HCT116 (cell line): ENCODE results near the gene GATAD2B. TPM values are rescaled to one million over a fixed set of nuclear protein-coding genes. Genes with fewer than 3 reads are reported as not detected.

Experiments
- ATAC-seq: fragments of 200-7000 bp; cut with Tn5 transposase; 2 replicates; pipeline ENCODE4 v1.9.1; 2020; ENCODE audit warnings: mild to moderate bottlenecking, moderate library complexity
- BruUV-seq: library from RNA; stranded (reverse); fragments of 400-500 nt; replicated peaks from 2 replicates; lab custom pipeline; 2021; lab: Mats Ljungman, UMichigan
- CTCF ChIA-PET: fragments of 300-600 bp; sonication (Branson Sonifier 250); formaldehyde crosslinking; loops from one replicate; lab custom pipeline; 2021; ENCODE audit warnings: antibody characterized with exemption; lab: Charles Lee
- POLR2A ChIA-PET: fragments of 300-600, 350-600 bp; sonication (Branson Sonifier 250); formaldehyde crosslinking; loops from one replicate; lab custom pipeline; 2021; ENCODE audit warnings: antibody characterized with exemption; lab: Charles Lee
- RAD21 ChIA-PET, 2 experiments: fragments of 300-600 bp; sonication (Branson Sonifier 250); formaldehyde crosslinking; loops; one replicate each; lab custom pipeline; 2023; ENCODE audit warnings: low total read pairs in 2 of 2; ENCODE audit not compliant: uncharacterized antibody in 2 of 2, unreplicated experiment in 2 of 2, low non-redundant PET in 1 of 2; lab: Charles Lee
- DNase-seq: peaks from one replicate; pipeline ENCODE4 v3.0.0-alpha.2; 2010; ENCODE audit warnings: low read depth, low spot score
- H2AFZ ChIP-seq: fragments of 200-600 bp; shearing (Covaris generic), sonication (generic); 2 replicates; pipeline ENCODE4 v1.6.1; 2017; ENCODE audit warnings: low read depth, mixed run types, mixed read lengths, antibody characterized with exemption, low read length; ENCODE audit not compliant: poor library complexity, severe bottlenecking
- H3K27ac ChIP-seq: 2 replicates; pipeline ENCODE4 v1.5.1; 2012; ENCODE audit warnings: low read depth, low read length
- H3K27me3 ChIP-seq: fragments of 200-600 bp; sonication (generic); 2 replicates; pipeline ENCODE4 v1.6.1; 2016; ENCODE audit warnings: mixed run types, low read length, mixed read lengths; ENCODE audit not compliant: insufficient read depth
- H3K36me3 ChIP-seq, 2 experiments: fragments of 200-500 bp in 1 of 2; fragments of 200-600 bp in 1 of 2; sonication (Bioruptor generic) in 1 of 2; sonication (generic) in 1 of 2; 2 replicates each; pipeline versions ENCODE4 v1.5.1 to v1.6.1; 2014 to 2016; ENCODE audit warnings: low read length in 2 of 2, inconsistent platforms in 1 of 2, mixed read lengths in 1 of 2, mixed run types in 1 of 2; ENCODE audit not compliant: insufficient read depth in 2 of 2, control insufficient read depth in 1 of 2
- H3K4me1 ChIP-seq, 2 experiments: fragments of 200-600 bp in 1 of 2; sonication (generic) in 1 of 2; 2 replicates each; pipeline versions ENCODE4 v1.5.1 to v1.6.1; 2012 to 2017; ENCODE audit warnings: low read length in 2 of 2, inconsistent platforms in 1 of 2, mild to moderate bottlenecking in 1 of 2, mixed read lengths in 1 of 2, mixed run types in 1 of 2, moderate library complexity in 1 of 2; ENCODE audit not compliant: insufficient read depth in 2 of 2, control insufficient read depth in 1 of 2
- H3K4me2 ChIP-seq: fragments of 200-600 bp; sonication (generic); 2 replicates; pipeline ENCODE4 v1.6.1; 2017; ENCODE audit warnings: mixed run types, low read length, mixed read lengths
- H3K4me3 ChIP-seq, 2 experiments: fragments of 200-600 bp in 1 of 2; sonication (generic) in 1 of 2; replicated peaks in 1 of 2; 2 replicates each; pipeline ENCODE4 v1.5.1; 2011 to 2016; ENCODE audit warnings: low read length in 2 of 2, control low read depth in 1 of 2, low read depth in 1 of 2, mild to moderate bottlenecking in 1 of 2, mixed read lengths in 1 of 2, mixed run types in 1 of 2
- H3K79me2 ChIP-seq: fragments of 200-600 bp; sonication (generic); 2 replicates; pipeline ENCODE4 v1.6.1; 2017; ENCODE audit warnings: mild to moderate bottlenecking, mixed run types, low read length, moderate library complexity, mixed read lengths; ENCODE audit not compliant: insufficient read depth
- H3K9ac ChIP-seq: fragments of 200-600 bp; sonication (generic); 2 replicates; pipeline ENCODE4 v1.6.1; 2016; ENCODE audit warnings: low read length, mixed read lengths
- H3K9me2 ChIP-seq: fragments of 200-600 bp; sonication (generic), shearing (Covaris generic); 2 replicates; pipeline ENCODE4 v1.6.1; 2017; ENCODE audit warnings: mixed run types, mild to moderate bottlenecking, moderate library complexity; ENCODE audit not compliant: insufficient read depth
- H3K9me3 ChIP-seq, 2 experiments: fragments of 200-500 bp in 1 of 2; fragments of 200-600 bp in 1 of 2; sonication (Bioruptor generic) in 1 of 2; sonication (generic) in 1 of 2; 2 replicates each; pipeline ENCODE4 v1.6.1; 2014 to 2017; ENCODE audit warnings: low read length in 2 of 2, mixed read lengths in 2 of 2, inconsistent platforms in 1 of 2, low read depth in 1 of 2, mild to moderate bottlenecking in 1 of 2, mixed run types in 1 of 2, moderate library complexity in 1 of 2; ENCODE audit not compliant: control insufficient read depth in 1 of 2, insufficient read depth in 1 of 2
- H4K20me1 ChIP-seq: fragments of 200-600 bp; sonication (generic), shearing (Covaris generic); 2 replicates; pipeline ENCODE4 v1.6.1; 2017; ENCODE audit warnings: mixed run types, mild to moderate bottlenecking, moderate library complexity; ENCODE audit not compliant: insufficient read depth
- CBX3 ChIP-seq: IDR thresholded peaks from 2 replicates; pipeline ENCODE4 v1.6.1; 2012; ENCODE audit warnings: low read depth
- CEBPB ChIP-seq: IDR thresholded peaks from 2 replicates; pipeline ENCODE4 v1.6.1; 2012; ENCODE audit warnings: low read depth
- CTCF ChIP-seq, 3 experiments: fragments of 200-600 bp in 1 of 3; sonication (generic) in 1 of 3; IDR thresholded peaks in 2 of 3; conservative IDR thresholded peaks in 1 of 3; 2 replicates each; pipeline ENCODE4 v1.5.1; 2012 to 2017; ENCODE audit warnings: low read depth in 2 of 3, low read length in 2 of 3, antibody characterized with exemption in 1 of 3, borderline replicate concordance in 1 of 3, control low read depth in 1 of 3, mild to moderate bottlenecking in 1 of 3, mixed read lengths in 1 of 3, mixed run types in 1 of 3, moderate library complexity in 1 of 3; ENCODE audit not compliant: insufficient read depth in 1 of 3
- EGR1 ChIP-seq: IDR thresholded peaks from 2 replicates; pipeline ENCODE4 v1.6.1; 2012; ENCODE audit warnings: low read depth
- ELF1 ChIP-seq: IDR thresholded peaks from 2 replicates; pipeline ENCODE4 v1.6.1; 2012; ENCODE audit warnings: low read depth, borderline replicate concordance
- EZH2 ChIP-seq: fragments of 200-600 bp; sonication (generic); IDR thresholded peaks from 2 replicates; pipeline ENCODE4 v1.6.1; 2017; ENCODE audit warnings: antibody characterized with exemption, mixed run types
- EZH2phosphoT487 ChIP-seq: fragments of 200-600 bp; IDR thresholded peaks from 2 replicates; pipeline ENCODE4 v1.6.1; 2018; ENCODE audit warnings: antibody characterized with exemption, borderline replicate concordance
- FOSL1 ChIP-seq: IDR thresholded peaks from 2 replicates; pipeline ENCODE4 v1.6.1; 2012; ENCODE audit warnings: low read depth
- POLR2A ChIP-seq: IDR thresholded peaks from 2 replicates; pipeline ENCODE4 v1.7.0; 2011; ENCODE audit warnings: borderline replicate concordance; ENCODE audit not compliant: insufficient read depth, insufficient read length; ENCODE audit errors: extremely low read depth
- RAD21 ChIP-seq: IDR thresholded peaks from 2 replicates; pipeline ENCODE4 v1.6.1; 2012; ENCODE audit warnings: low read depth, mild to moderate bottlenecking
- SP1 ChIP-seq: IDR thresholded peaks from 2 replicates; pipeline ENCODE4 v1.6.1; 2012; ENCODE audit warnings: low read depth
- SRF ChIP-seq: IDR thresholded peaks from 2 replicates; pipeline ENCODE4 v1.6.1; 2012; ENCODE audit warnings: low read depth
- TCF7L2 ChIP-seq: IDR thresholded peaks from 2 replicates; pipeline ENCODE4 v1.7.0; 2011; ENCODE audit warnings: borderline replicate concordance, inconsistent platforms; ENCODE audit not compliant: insufficient read depth, insufficient read length; ENCODE audit errors: extremely low read depth
- YY1 ChIP-seq: IDR thresholded peaks from 2 replicates; pipeline ENCODE4 v1.6.1; 2011; ENCODE audit warnings: low read length, low read depth, moderate library complexity, mild to moderate bottlenecking; ENCODE audit not compliant: insufficient replicate concordance; ENCODE audit errors: extremely low read depth
- ZBTB33 ChIP-seq: IDR thresholded peaks from 2 replicates; pipeline ENCODE4 v1.6.1; 2011; ENCODE audit warnings: mild to moderate bottlenecking, low read length, moderate library complexity; ENCODE audit not compliant: insufficient replicate concordance; ENCODE audit errors: extremely low read depth
- ZFX ChIP-seq: fragments of 450-650 bp; IDR thresholded peaks from 2 replicates; pipeline ENCODE4 v1.6.1; 2017
- ZNF274 ChIP-seq: fragments of 200-500 bp; sonication (Bioruptor generic); IDR thresholded peaks from 2 replicates; pipeline ENCODE4 v1.6.1; 2014; ENCODE audit warnings: mild to moderate bottlenecking, low read depth, low read length, inconsistent platforms
- intact Hi-C: fragments of 100-400 bp; cut with micrococcal nuclease; formaldehyde crosslinking; loops from 2 replicates; pipeline ENCODE4 v1.10.0; 2022
- total RNA-seq: library from RNA; stranded (reverse); gene quantifications from one replicate; pipeline ENCODE4 v1.2.1, GENCODE V29; 2021; ENCODE audit not compliant: unreplicated experiment

Gene GATAD2B
- total RNA-seq, 1 experiment from 2014 or later, result 50.2 TPM

GRCh38 chr1:153957744-153958110 lies 35.0 kb upstream of the GATAD2B start:
- intact Hi-C loops, result no loop called here
- H4K20me1 ChIP-seq, result no peaks in the 10 kb centered on the region
- H3K9ac ChIP-seq, result peak overlapping the region; percentile 81
- peaks cover 70% of the 10 kb centered on the region for H3K79me2 ChIP-seq
- H3K4me3 ChIP-seq, result peak overlapping the region; percentile 64 to 88
- POLR2A ChIA-PET, result interaction anchor here (1.6 to 2.7 kb wide), 2 partner anchors 13 to 33 kb away, joined by 3 to 7 read pairs; partner anchors contain the start of gene RPS27
- H3K9me2 ChIP-seq, result no peaks in the 10 kb centered on the region
- no peak for TF ChIP-seq YY1
- no peak for TF ChIP-seq EZH2phosphoT487
- no peak for TF ChIP-seq ELF1
- no peak for TF ChIP-seq CBX3
- TF ChIP-seq ZBTB33, result no peak
- no peak for TF ChIP-seq CTCF (IDR thresholded peaks at IDR 0.05 in 2 of 3, conservative IDR thresholded peaks at IDR 0.05 in 1 of 3; ENCODE audit: borderline replicate concordance in 1 of 3, insufficient read depth in 1 of 3, low read depth in 2 of 3, low read length in 2 of 3)
- no peak for TF ChIP-seq FOSL1
- no peak for TF ChIP-seq RAD21
- no peak for TF ChIP-seq ZFX
- no peak for TF ChIP-seq SP1
- TF ChIP-seq CEBPB, result no peak
- no peak for TF ChIP-seq ZNF274
- TF ChIP-seq EGR1, result no peak
- no peak for TF ChIP-seq EZH2
- no peak for TF ChIP-seq TCF7L2
- no peak for TF ChIP-seq POLR2A
- TF ChIP-seq SRF, result no peak
- no peak overlapping the region for H2AFZ ChIP-seq
- RAD21 ChIA-PET, result no interaction called here
- no peaks in the 10 kb centered on the region for H3K9me3 ChIP-seq
- peaks cover 12 to 30% of the 10 kb centered on the region in 2 experiments; a peak in 3 of 4 replicates for H3K4me1 ChIP-seq
- ATAC-seq, result peak; percentile 23
- H3K4me2 ChIP-seq, result peak overlapping the region; percentile 87
- H3K27ac ChIP-seq, result peak overlapping the region; percentile 94
- CTCF ChIA-PET, result interaction anchor here (1.5 kb wide), 1 partner anchor 10 kb away, joined by 7 read pairs; the partner anchor contains the start of gene CREB3L4
- DNase-seq, result no peak
- H3K36me3 ChIP-seq, result peaks cover 7 to 15% of the 10 kb centered on the region in 2 experiments; a peak in 2 of 4 replicates
- BruUV-seq, result no TSS peak
- H3K27me3 ChIP-seq, result no peaks in the 10 kb centered on the region
